Activated CD4-positive, alpha-beta T cell treated with anti-CD3 and anti-CD28 coated beads, Interleukin-2, amount 50 U/mL, for 16 hours (primary cell): ENCODE results near the gene SYT1.
"Not testable (repeated sequence)": the region's sequence is repeated elsewhere in the genome, so short reads cannot be mapped to it uniquely, and the experiment has no call there.

Experiments
- DNase-seq: peaks from one replicate; pipeline ENCODE4 v3.0.0-alpha.2; 2020

The SYT1 gene

DNA sequence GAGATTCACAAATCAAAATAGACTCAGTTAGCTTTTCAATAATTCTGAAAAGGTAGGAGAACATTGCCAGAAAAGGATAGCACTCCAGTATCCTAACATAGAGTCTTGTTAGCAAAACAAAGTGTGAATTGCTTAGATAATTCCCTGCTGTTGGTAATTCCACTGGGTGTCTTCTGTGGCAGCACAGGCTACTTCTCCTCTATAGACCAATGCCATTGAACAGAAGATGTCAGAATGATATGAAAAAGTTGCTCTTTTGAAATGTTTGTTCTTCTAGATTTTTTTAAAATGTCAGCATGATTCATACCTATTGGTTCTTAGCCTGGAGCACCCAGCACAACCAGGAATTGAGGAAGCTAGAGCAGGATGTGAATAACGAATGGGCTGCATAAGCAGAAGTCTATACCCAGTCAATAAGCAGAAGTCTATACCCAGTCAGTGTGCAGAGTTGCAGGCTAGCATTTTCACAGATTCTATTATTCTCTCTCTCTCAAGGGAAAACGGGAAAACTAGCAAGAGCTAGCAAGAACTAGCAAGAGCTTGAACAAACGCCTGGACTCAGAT, 112.8 kb downstream of the SYT1 start:
- no peak for DNase-seq

GRCh38 chr12:78994168-78994791, 129.7 kb downstream of the SYT1 start:
- DNase-seq: no peak

GRCh38 chr12:79000501-79000900, 135.9 kb downstream of the SYT1 start:
- no peak for DNase-seq

GRCh38 chr12:79001404-79001803, 136.8 kb downstream of the SYT1 start:
- DNase-seq: no peak

DNA sequence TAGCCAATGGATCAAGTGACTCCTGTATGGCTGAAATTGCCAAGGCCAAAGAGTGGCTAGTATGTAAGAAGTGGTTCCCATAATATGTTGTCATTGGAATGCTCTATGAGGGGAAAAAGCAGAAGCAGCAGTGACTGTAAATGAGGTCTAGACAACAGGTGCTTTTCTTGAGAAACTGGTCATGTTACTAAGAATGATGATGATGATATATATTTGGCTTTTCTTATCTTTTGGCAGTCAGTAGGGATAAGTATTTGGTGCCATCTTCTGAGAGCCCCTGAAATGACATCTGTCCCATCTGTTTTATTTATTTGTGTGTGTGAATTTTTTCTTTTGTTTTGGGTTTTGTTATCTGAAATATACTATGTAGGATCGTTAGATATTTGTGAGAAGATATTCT, 141.7 kb downstream of the SYT1 start:
- DNase-seq: no peak

- DNase-seq: no peak
Measured at GRCh38 chr12:79008591-79008990, 144.0 kb downstream of the SYT1 start.

- no peak for DNase-seq
Measured at GRCh38 chr12:79012636-79013035, 148.1 kb downstream of the SYT1 start.

GRCh38 chr12:79016181-79016580, 151.6 kb downstream of the SYT1 start:
- no peak for DNase-seq

DNA sequence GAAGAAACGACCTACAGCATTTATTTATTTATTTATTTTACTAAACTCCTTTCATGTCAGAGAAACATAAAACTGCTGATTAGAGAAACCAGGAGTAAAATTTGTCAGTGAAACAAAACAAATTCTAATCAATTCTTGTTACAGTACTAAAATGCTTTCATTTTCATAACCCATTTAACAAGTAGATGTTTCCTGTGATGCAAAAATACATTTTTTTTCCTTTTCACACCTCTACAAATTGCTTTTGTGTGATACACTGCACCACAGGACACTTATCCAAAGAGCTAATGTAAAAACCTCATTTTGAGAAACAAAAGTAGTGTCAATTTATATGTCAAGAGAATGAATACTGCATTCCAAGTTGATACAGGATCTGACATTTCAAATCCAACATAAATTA, 155.1 kb downstream of the SYT1 start:
- no peak for DNase-seq

DNA sequence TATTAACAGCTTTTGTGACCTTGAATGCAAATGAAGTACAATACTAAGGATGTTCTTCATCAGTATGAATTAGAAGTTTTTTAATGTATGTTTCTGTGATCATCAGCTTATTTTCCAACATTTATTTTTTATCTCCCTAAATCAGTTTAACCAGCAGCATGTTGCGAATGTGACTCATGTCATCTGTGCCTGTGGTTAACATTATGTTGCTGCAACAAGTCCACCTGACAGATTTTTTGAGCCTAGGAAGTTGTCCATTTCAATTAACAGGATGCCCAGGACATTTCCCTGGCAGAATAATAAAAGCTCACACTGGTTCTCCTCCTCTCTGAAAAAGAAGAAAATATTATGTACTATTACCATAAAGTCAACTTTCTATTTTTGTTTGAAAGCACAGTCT, 155.5 kb downstream of the SYT1 start:
- DNase-seq: no peak

- DNase-seq: no peak
Measured at GRCh38 chr12:79021021-79021420, 156.4 kb downstream of the SYT1 start.

- DNase-seq: no peak
Measured at GRCh38 chr12:79023261-79023660, 158.7 kb downstream of the SYT1 start.

- DNase-seq: no peak
Measured at GRCh38 chr12:79023784-79024183, 159.2 kb downstream of the SYT1 start.

DNA sequence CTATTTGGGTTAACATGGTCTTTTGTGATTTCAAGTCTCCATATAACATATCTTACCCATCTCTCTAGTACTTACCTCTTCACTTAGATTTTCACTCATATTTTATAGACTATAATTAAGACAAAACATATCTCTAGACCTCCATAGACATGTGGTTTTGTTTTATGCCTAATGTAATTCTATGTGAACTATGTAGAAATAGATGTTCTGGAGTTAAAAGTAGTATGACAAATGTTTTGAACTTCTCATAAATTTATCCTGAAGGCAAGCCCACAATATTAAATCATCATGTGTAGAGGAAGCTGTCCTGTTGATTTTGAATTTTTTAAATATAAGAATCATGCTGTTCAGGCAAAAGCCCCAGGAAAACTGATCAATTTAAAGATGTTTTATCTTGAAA, 169.2 kb downstream of the SYT1 start:
- no peak for DNase-seq

DNA sequence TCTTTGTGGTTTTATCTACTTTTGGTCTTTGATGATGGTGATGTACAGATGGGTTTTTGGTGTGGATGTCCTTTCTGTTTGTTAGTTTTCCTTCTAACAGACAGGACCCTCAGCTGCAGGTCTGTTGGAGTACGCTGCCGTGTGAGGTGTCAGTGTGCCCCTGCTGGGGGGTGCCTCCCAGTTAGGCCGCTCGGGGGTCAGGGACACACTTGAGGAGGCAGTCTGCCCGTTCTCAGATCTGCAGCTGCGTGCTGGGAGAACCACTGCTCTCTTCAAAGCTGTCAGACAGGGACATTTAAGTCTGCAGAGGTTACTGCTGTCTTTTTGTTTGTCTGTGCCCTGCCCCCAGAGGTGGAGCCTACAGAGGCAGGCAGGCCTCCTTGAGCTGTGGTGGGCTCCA, 180.2 kb downstream of the SYT1 start:
- DNase-seq: not testable (repeated sequence)

DNA sequence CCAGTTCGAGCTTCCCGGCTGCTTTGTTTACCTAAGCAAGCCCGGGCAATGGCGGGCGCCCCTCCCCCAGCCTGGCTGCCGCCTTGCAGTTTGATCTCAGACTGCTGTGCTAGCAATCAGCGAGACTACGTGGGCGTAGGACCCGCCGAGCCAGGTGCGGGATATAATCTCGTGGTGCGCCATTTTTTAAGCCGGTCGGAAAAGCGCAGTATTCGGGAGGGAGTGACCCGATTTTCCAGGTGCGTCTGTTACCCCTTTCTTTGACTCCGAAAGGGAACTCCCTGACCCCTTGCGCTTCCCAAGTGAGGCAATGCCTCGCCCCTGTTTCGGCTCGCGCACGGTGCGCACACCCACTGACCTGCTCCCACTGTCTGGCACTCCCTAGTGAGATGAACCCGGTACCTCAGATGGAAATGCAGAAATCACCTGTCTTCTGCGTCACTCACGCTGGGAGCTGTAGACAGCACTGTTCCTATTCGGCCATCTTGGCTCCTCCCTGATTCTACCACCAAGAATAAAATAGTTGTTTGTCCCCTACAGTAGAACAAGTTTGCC, 180.7 kb downstream of the SYT1 start:
- not testable (repeated sequence) for DNase-seq

DNA sequence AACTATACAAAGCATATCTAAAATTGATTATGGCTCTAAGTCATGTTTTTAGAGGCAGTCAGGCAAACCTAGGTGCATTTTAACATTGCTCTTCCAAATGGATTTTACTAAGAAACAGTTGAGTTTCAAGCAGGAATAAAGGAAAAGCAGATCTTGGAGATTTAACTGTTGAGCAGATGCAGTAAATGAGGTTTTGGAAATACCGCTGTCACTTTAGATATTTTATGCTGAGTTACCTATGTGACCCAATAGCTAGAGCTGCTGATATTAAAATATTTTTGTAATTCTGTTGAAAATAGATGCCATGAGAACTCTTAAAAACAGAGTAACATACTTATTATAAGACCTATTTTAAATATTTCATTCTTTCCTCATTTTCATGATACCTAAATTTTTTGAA, 181.4 kb downstream of the SYT1 start:
- DNase-seq: no peak

DNA sequence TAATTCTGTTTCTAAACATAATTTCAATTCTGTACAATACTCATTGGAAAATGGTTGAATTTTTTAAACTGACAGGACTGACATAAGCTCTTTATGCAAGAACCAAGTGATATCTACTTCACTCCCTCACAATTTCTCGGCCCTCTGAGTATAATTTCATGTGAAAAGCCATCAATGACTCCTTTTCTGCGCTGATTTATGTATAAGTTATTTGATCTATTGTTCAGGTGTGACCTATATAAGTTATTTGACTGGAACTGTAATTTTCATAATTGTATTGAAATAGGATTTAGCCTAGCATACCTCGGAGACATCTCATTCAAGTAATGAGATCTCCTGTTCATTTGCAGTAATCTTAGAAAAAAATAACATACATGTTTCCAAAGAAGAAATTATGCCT, 184.4 kb downstream of the SYT1 start:
- no peak for DNase-seq

DNA sequence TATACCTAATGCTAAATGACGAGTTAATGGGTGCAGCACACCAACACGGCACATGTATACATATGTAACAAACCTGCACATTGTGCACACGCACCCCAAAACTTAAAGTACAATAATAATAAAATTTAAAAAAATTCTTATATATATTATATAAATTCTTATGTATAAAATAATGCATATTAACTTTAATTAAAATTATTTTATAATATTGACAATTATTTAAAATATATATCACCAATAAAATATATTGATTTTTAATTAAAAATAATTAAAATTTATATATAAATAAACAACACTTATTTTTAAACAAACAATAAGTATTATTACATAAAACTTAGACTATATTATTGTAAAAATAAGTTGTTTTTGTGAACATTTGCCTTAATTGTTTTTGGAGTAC, 188.8 kb downstream of the SYT1 start:
- DNase-seq: no peak

DNA sequence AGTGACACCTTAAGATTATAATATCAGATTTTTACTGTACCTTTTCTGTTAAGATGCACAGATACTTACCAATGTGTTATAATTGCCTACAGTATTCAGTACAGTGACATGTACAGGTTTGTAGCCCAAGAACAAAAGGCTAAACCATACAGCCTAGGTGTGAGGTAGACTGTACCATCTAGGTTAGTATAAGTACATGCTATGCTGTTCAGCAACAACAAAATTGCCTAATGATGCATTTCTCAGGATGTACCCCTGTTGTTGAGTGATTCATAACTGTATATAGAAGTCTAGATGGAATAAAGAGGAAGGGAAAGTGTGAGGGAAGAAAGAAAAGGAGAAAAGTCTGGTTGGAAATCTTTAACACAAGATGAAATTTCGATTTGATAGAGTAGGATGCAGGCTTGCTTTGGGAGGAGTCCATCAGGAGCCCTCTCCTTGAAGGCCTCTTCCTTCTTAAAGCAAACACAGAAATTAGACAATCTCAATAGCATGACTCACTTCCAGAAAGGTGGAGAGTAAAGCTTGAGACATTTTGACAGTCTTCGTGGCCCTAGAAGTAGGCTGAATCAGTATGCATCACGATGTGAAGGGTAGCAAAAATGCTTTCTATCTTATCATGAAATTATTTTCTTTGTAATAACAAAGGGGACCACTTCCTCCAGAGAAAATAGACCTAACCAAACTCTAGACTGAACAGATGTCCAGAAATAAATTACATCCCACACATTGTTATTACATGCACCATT, 191.5 kb downstream of the SYT1 start:
- DNase-seq: no peak

DNA sequence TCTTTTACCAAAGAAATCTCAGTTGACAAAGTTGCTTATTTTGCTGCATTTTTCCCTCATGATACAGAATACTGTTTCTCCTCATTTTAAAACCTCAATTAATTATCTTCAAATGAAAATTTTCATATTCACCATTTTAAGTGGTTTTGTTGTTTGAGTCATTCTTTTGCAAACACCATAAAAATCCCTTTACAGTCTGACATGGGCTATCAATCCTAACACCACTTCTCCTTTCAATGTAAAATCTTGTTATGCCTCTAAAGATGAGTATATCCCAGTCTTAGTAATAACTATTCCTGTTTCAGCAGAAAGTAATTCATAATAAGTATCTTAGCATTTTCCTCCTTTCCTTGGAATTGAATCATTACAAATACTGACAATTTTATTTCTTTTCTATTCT, 192.2 kb downstream of the SYT1 start:
- no peak for DNase-seq

GRCh38 chr12:79057540-79057939, 193.0 kb downstream of the SYT1 start:
- DNase-seq: no peak

DNA sequence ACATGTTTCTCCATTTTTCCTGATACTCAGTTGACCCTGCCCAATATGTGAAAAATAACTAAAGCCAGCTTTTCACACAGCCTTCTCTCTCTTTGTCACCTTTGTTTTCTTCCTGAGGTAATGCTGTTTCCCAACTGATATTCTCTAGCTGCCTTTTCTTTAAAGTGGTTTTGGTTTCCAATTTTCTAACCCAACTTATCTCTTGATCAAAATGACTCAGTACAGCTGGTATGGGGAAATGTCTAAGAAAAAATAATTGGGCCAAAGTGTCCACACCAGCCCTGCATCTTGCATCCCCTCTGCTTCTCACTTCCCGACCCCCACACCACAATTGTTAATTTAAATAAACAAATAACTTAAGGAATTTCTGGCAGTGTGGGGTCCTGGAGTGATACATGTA, 193.8 kb downstream of the SYT1 start:
- no peak for DNase-seq

DNA sequence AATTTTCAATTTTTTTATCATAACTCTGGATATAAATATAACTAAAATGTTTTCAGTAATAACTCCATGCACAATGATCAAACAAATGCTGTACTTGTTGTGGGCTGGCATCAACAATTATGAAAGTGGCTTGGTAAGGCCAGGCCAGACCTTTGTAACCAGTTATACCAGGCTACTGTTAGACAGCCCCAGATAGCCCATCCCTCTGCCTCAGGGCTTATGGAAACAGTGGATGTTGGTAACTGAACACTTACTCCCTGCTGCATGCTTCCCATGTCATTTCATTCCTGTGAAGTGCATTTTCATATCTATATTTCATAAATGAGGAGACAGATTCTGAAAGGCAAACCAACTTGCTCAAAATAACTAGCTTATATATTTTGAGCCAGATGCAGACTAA, 195.0 kb downstream of the SYT1 start:
- no peak for DNase-seq
